Kidney (tissue), 14 donors: Measurements from ENCODE around the gene PPM1N. TPM values are rescaled to one million over a fixed set of nuclear protein-coding genes. Genes with fewer than 3 reads are reported as not detected.

Experiments used
- DNase-seq, 5 donors: peaks; one replicate each; pipeline ENCODE4 v3.0.0-alpha.2; 2013 to 2020
- FAIRE-seq: peaks from 2 replicates; lab custom pipeline; 2012; peaks lifted over from hg19 to GRCh38; lab: Jason Lieb, UNC
- H3K27ac ChIP-seq, 2 donors: one replicate each; pipeline ENCODE4 v1.7.0; 2013; ENCODE audit warnings: low read depth in 2 of 2, low read length in 2 of 2, inconsistent platforms in 1 of 2
- H3K27me3 ChIP-seq: one replicate; pipeline ENCODE4 v1.7.1; 2013; ENCODE audit warnings: low read length, inconsistent platforms; ENCODE audit not compliant: control insufficient read depth, insufficient read depth
- H3K36me3 ChIP-seq, 3 donors: one replicate each; pipeline versions ENCODE4 v1.7.0 to v1.7.1; 2013; ENCODE audit warnings: low read length in 3 of 3, control low read depth in 1 of 3, inconsistent platforms in 1 of 3; ENCODE audit not compliant: insufficient read depth in 3 of 3, control insufficient read depth in 2 of 3
- H3K4me1 ChIP-seq, 3 donors: one replicate each; pipeline versions ENCODE4 v1.7.0 to v1.7.1; 2013; ENCODE audit warnings: low read length in 3 of 3, inconsistent platforms in 1 of 3, low read depth in 1 of 3; ENCODE audit not compliant: control insufficient read depth in 2 of 3, insufficient read depth in 2 of 3
- H3K4me3 ChIP-seq, 3 donors: one replicate each; pipeline versions ENCODE4 v1.7.0 to v1.8.1; 2013; ENCODE audit warnings: low read length in 3 of 3, control low read depth in 1 of 3, inconsistent platforms in 1 of 3
- H3K9ac ChIP-seq, 3 donors: one replicate each; pipeline versions ENCODE4 v1.7.0 to v1.7.1; 2013; ENCODE audit warnings: low read length in 3 of 3, control low read depth in 1 of 3, inconsistent platforms in 1 of 3
- H3K9me3 ChIP-seq, 3 donors: one replicate each; pipeline versions ENCODE4 v1.7.0 to v1.7.1; 2013; ENCODE audit warnings: low read length in 3 of 3, control low read depth in 1 of 3, inconsistent platforms in 1 of 3; ENCODE audit not compliant: control insufficient read depth in 2 of 3, insufficient read depth in 1 of 3
- CTCF ChIP-seq: IDR thresholded peaks from 3 replicates; pipeline ENCODE4 v1.5.1; 2012; ENCODE audit warnings: mild to moderate bottlenecking, moderate library complexity, borderline replicate concordance; ENCODE audit not compliant: insufficient read depth; ENCODE audit errors: extremely low read depth
- intact Hi-C: fragments of 100-400 bp; cut with DNase I; formaldehyde crosslinking; loops from one replicate; pipeline ENCODE4 v1.11.1; 2022
- polyA plus RNA-seq: library from polyadenylated mRNA; stranded (reverse); fragments of 350-450 nt; fragmentation: Illumina TruSeq; extraction: RNeasy Lipid Tissue Mini Kit (QIAGEN cat#74804); gene quantifications from one replicate; pipeline ENCODE4 v1.2.3, GENCODE V29; 2014; ENCODE audit warnings: low read depth, low replicate concordance; ENCODE audit not compliant: insufficient read depth
- total RNA-seq: library from RNA; stranded (reverse); fragmentation: NEBNext Ultra II Directional; extraction: Animal tissue kit (Norgen Biotek cat#: 25700); gene quantifications from one replicate; pipeline ENCODE4 v1.2.1, GENCODE V29; 2021
- donor health status: control.
- donor health status: control.
- donor health status: control.
- donor health status: control.
- donor health status: control.
- donor health status: DM: yes; HTN: yes; CAD: no.
- donor health status: Normal renal cell carcinoma (clear cell type).

PPM1N gene
- total and polyA plus RNA-seq, 2 donors from 2014 or later: 0.69 to 2.2 TPM

GRCh38 chr19:45469132-45469944, 28.9 kb upstream of the PPM1N start:
- Histone ChIP-seq H3K27me3 (peaks cover 22% of the 10 kb centered on the region), H3K27ac (peak overlapping the region; percentile 97), H3K4me3 (peak overlapping the region; percentile 92 to 98 (median 93)), H3K9ac (peak overlapping the region; percentile 78 to 95 (median 93)), H3K36me3 (no peaks in the 10 kb centered on the region), H3K9me3 (no peaks in the 10 kb centered on the region), H3K4me1 (peaks cover 0 to 30% (median 9%) of the 10 kb centered on the region in 3 donors)
- DNase-seq (peak; percentile 94 to 97 (median 95)), FAIRE-seq (peak; percentile 38)
- intact Hi-C loops: no loop called here
- TF ChIP-seq CTCF: no peak

GRCh38 chr19:45469945-45470761, 28.1 kb upstream of the PPM1N start:
- intact Hi-C loops: no loop called here
- Histone ChIP-seq H3K36me3 (no peaks in the 10 kb centered on the region), H3K4me3 (peak overlapping the region; percentile 58 to 98 (median 92)), H3K9me3 (no peaks in the 10 kb centered on the region), H3K9ac (peak overlapping the region in 2 of 3 donors; percentile 45 to 95), H3K27me3 (peaks cover 22% of the 10 kb centered on the region), H3K27ac (peak overlapping the region; percentile 93 to 97), H3K4me1 (peaks cover 0 to 30% (median 9%) of the 10 kb centered on the region in 3 donors)
- TF ChIP-seq CTCF: no peak
- FAIRE-seq: no peak
- DNase-seq: peak in 4 of 5 donors; percentile 32 to 83 (median 66)

GRCh38 chr19:45470762-45471081, 27.5 kb upstream of the PPM1N start:
- H3K4me1 ChIP-seq: peaks cover 0 to 30% (median 9%) of the 10 kb centered on the region in 3 donors
- H3K9ac ChIP-seq: no peak overlapping the region
- no peak for TF ChIP-seq CTCF
- H3K36me3 ChIP-seq: no peaks in the 10 kb centered on the region
- H3K9me3 ChIP-seq: no peaks in the 10 kb centered on the region
- DNase-seq: no peak
- no peak for FAIRE-seq
- intact Hi-C loops: no loop called here
- peak overlapping the region in 1 of 3 donors; percentile 98 for H3K4me3 ChIP-seq
- peaks cover 22% of the 10 kb centered on the region for H3K27me3 ChIP-seq
- H3K27ac ChIP-seq: no peak overlapping the region
